Panc1 (cell line): ENCODE results near the gene P4HA3. TPM values are rescaled to one million over a fixed set of nuclear protein-coding genes. Genes with fewer than 3 reads are reported as not detected.

Experiments used
- ATAC-seq: fragments of 200-7000 bp; cut with Tn5 transposase; 2 replicates; pipeline ENCODE4 v1.9.1; 2020; ENCODE audit warnings: mild to moderate bottlenecking, moderate library complexity
- BruUV-seq: library from RNA; stranded (reverse); fragments of 400-500 nt; replicated peaks from 2 replicates; lab custom pipeline; 2021; lab: Mats Ljungman, UMichigan
- CTCF ChIA-PET: fragments of 300-600 bp; sonication (Branson Sonifier 250); formaldehyde crosslinking; loops from one replicate; lab custom pipeline; 2022; ENCODE audit warnings: antibody characterized with exemption; lab: Charles Lee
- POLR2A ChIA-PET: fragments of 300-600 bp; sonication (Branson Sonifier 250); formaldehyde crosslinking; loops from one replicate; lab custom pipeline; 2022; ENCODE audit warnings: antibody characterized with exemption; lab: Charles Lee
- DNase-seq: peaks from one replicate; pipeline ENCODE4 v3.0.0-alpha.2; 2010; ENCODE audit warnings: low read depth, low spot score
- H3K27ac ChIP-seq: 2 replicates; pipeline ENCODE4 v1.5.1; 2011; ENCODE audit warnings: mild to moderate bottlenecking, low read length, inconsistent platforms
- H3K27me3 ChIP-seq: fragments of 200-500 bp; sonication (Bioruptor generic); 2 replicates; pipeline ENCODE4 v1.6.0; 2014; ENCODE audit warnings: low read length, inconsistent platforms; ENCODE audit not compliant: control insufficient read depth, insufficient read depth
- H3K36me3 ChIP-seq: fragments of 200-500 bp; sonication (Bioruptor generic); 2 replicates; pipeline ENCODE4 v1.5.1; 2014; ENCODE audit warnings: inconsistent platforms, mild to moderate bottlenecking, low read length, moderate library complexity; ENCODE audit not compliant: control insufficient read depth, insufficient read depth
- H3K4me1 ChIP-seq: 2 replicates; pipeline ENCODE4 v1.5.1; 2011; ENCODE audit warnings: inconsistent platforms, mild to moderate bottlenecking, low read length, moderate library complexity; ENCODE audit not compliant: control insufficient read depth, insufficient read depth
- H3K4me3 ChIP-seq, 2 experiments: 2 replicates each; pipeline ENCODE4 v1.5.1; 2011 to 2012; ENCODE audit warnings: low read depth in 2 of 2, low read length in 2 of 2, mild to moderate bottlenecking in 2 of 2, inconsistent platforms in 1 of 2, moderate library complexity in 1 of 2
- H3K9me3 ChIP-seq: fragments of 200-500 bp; sonication (Bioruptor generic); 2 replicates; pipeline ENCODE4 v1.5.1; 2014; ENCODE audit warnings: low read depth, mild to moderate bottlenecking, inconsistent platforms, low read length, moderate library complexity; ENCODE audit not compliant: control insufficient read depth, insufficient read depth
- POLR2AphosphoS5 ChIP-seq: IDR thresholded peaks from 2 replicates; pipeline ENCODE4 v1.6.1; 2012; ENCODE audit warnings: mild to moderate bottlenecking, low read depth, low read length, moderate library complexity
- SIN3A ChIP-seq: IDR thresholded peaks from 2 replicates; pipeline ENCODE4 v1.6.1; 2012; ENCODE audit warnings: low read depth, mild to moderate bottlenecking, low read length, moderate library complexity, borderline replicate concordance; ENCODE audit not compliant: insufficient read depth
- TCF7L2 ChIP-seq: IDR thresholded peaks from 2 replicates; pipeline ENCODE4 v1.6.1; 2011; ENCODE audit warnings: mild to moderate bottlenecking, low read depth, low read length, inconsistent platforms
- in situ Hi-C: cut with HindIII; loops from 2 replicates; pipeline ENCODE4 v1.10.0; 2016; ENCODE audit warnings: low sequenced_read_pairs, low pct_unique_long_range_greater_than_20kb
- intact Hi-C: fragments of 100-400 bp; cut with micrococcal nuclease; formaldehyde crosslinking; loops from one replicate; pipeline ENCODE4 v1.10.0; 2022; ENCODE audit not compliant: unreplicated experiment
- total RNA-seq: library from RNA; stranded (reverse); gene quantifications from one replicate; pipeline ENCODE4 v1.2.1, GENCODE V29; 2021; ENCODE audit not compliant: unreplicated experiment
- TF ChIP-seq, protein P1 (sequence below): fragments of 450-650 bp; IDR thresholded peaks from 2 replicates; pipeline ENCODE4 v1.5.1; 2017; ENCODE audit warnings: mild to moderate bottlenecking
- TF ChIP-seq, protein P2 (sequence below), 2 experiments: IDR thresholded peaks; 2 replicates each; pipeline ENCODE4 v1.6.1; 2011 to 2012; ENCODE audit warnings: low read depth in 2 of 2, control low read depth in 1 of 2, low read length in 1 of 2, mild to moderate bottlenecking in 1 of 2, moderate library complexity in 1 of 2; ENCODE audit not compliant: insufficient read depth in 1 of 2

Gene P4HA3
- total RNA-seq, 1 experiment from 2014 or later, result 1.3 TPM

GRCh38 chr11:74316772-74317505 lies 5.5 kb upstream of the P4HA3 start:
- intact Hi-C loops, result no loop called here
- peaks cover 1% of the 10 kb centered on the region; the same call in 1 of the 2 replicates for H3K27me3 ChIP-seq
- H3K27ac ChIP-seq, result no peak overlapping the region
- ATAC-seq (no peak), DNase-seq (no peak)
- BruUV-seq, result no TSS peak
- H3K36me3 ChIP-seq, result no peaks in the 10 kb centered on the region
- POLR2A ChIA-PET, result no interaction called here
- no peak overlapping the region for H3K4me3 ChIP-seq
- in situ Hi-C loops, result no loop called here
- CTCF ChIA-PET, result no interaction called here
- peaks cover 3% of the 10 kb centered on the region; the same call in 1 of the 2 replicates for H3K9me3 ChIP-seq
- no peaks in the 10 kb centered on the region for H3K4me1 ChIP-seq
- no peak for TF ChIP-seq POLR2AphosphoS5
- TF ChIP-seq SIN3A, result no peak
- TF ChIP-seq TCF7L2, result no peak
- TF ChIP-seq, protein P1, sequence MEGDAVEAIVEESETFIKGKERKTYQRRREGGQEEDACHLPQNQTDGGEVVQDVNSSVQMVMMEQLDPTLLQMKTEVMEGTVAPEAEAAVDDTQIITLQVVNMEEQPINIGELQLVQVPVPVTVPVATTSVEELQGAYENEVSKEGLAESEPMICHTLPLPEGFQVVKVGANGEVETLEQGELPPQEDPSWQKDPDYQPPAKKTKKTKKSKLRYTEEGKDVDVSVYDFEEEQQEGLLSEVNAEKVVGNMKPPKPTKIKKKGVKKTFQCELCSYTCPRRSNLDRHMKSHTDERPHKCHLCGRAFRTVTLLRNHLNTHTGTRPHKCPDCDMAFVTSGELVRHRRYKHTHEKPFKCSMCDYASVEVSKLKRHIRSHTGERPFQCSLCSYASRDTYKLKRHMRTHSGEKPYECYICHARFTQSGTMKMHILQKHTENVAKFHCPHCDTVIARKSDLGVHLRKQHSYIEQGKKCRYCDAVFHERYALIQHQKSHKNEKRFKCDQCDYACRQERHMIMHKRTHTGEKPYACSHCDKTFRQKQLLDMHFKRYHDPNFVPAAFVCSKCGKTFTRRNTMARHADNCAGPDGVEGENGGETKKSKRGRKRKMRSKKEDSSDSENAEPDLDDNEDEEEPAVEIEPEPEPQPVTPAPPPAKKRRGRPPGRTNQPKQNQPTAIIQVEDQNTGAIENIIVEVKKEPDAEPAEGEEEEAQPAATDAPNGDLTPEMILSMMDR, result no peak
- TF ChIP-seq, protein P2, sequence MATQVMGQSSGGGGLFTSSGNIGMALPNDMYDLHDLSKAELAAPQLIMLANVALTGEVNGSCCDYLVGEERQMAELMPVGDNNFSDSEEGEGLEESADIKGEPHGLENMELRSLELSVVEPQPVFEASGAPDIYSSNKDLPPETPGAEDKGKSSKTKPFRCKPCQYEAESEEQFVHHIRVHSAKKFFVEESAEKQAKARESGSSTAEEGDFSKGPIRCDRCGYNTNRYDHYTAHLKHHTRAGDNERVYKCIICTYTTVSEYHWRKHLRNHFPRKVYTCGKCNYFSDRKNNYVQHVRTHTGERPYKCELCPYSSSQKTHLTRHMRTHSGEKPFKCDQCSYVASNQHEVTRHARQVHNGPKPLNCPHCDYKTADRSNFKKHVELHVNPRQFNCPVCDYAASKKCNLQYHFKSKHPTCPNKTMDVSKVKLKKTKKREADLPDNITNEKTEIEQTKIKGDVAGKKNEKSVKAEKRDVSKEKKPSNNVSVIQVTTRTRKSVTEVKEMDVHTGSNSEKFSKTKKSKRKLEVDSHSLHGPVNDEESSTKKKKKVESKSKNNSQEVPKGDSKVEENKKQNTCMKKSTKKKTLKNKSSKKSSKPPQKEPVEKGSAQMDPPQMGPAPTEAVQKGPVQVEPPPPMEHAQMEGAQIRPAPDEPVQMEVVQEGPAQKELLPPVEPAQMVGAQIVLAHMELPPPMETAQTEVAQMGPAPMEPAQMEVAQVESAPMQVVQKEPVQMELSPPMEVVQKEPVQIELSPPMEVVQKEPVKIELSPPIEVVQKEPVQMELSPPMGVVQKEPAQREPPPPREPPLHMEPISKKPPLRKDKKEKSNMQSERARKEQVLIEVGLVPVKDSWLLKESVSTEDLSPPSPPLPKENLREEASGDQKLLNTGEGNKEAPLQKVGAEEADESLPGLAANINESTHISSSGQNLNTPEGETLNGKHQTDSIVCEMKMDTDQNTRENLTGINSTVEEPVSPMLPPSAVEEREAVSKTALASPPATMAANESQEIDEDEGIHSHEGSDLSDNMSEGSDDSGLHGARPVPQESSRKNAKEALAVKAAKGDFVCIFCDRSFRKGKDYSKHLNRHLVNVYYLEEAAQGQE (IDR thresholded peaks at IDR 0.05; ENCODE audit: insufficient read depth in 1 of 2, low read depth in 2 of 2, low read length in 1 of 2), result no peak

DNA sequence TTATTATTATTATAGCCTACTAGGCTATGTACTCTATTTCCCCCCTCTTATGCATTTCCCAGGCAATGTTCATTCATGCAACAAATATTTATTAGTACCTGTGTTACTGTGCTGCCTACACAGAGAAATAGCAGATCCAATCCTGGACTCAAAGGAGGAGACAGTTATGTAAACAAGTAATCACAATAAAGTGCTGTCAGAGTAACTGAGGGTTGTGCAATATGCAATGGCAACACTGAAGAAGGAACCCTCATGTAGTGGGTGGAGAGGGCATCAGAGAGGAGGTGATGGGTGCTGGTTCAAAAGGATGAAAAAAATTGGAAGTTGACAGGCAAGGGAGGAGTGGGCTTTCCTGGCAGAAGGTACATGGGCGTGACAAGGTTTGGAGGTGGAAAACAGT lies 886 bp upstream of the P4HA3 start:
- intact Hi-C loops, result no loop called here
- CTCF ChIA-PET, result no interaction called here
- Histone ChIP-seq H3K4me3 (no peak overlapping the region), H3K36me3 (no peaks in the 10 kb centered on the region), H3K9me3 (peaks cover 3% of the 10 kb centered on the region; the same call in 1 of the 2 replicates), H3K27ac (no peak overlapping the region), H3K27me3 (peaks cover 8% of the 10 kb centered on the region; the same call in 1 of the 2 replicates), H3K4me1 (peaks cover 2% of the 10 kb centered on the region; the same call in 1 of the 2 replicates)
- no peak for TF ChIP-seq TCF7L2
- TF ChIP-seq, protein P2 (IDR thresholded peaks at IDR 0.05; ENCODE audit: insufficient read depth in 1 of 2, low read depth in 2 of 2, low read length in 1 of 2), result no peak
- TF ChIP-seq, protein P1, result no peak
- no peak for TF ChIP-seq POLR2AphosphoS5
- TF ChIP-seq SIN3A, result no peak
- DNase-seq (no peak), ATAC-seq (no peak)
- POLR2A ChIA-PET, result interaction anchor here (0.6 kb wide), 1 partner anchor 76 kb away, joined by 3 read pairs; no protein-coding TSS in a partner anchor
- in situ Hi-C loops, result no loop called here
- no TSS peak for BruUV-seq
